HG02840 (cell line): ENCODE data around the gene MGRN1.

Source experiments
- ATAC-seq: cut with Tn5 transposase; IDR thresholded peaks from one replicate; pipeline ENCODE4 v1.9.1; 2021; ENCODE audit warnings: mild to moderate bottlenecking, moderate library complexity, moderate number of reproducible peaks; ENCODE audit not compliant: unreplicated experiment, low FRiP score

The MGRN1 gene

DNA sequence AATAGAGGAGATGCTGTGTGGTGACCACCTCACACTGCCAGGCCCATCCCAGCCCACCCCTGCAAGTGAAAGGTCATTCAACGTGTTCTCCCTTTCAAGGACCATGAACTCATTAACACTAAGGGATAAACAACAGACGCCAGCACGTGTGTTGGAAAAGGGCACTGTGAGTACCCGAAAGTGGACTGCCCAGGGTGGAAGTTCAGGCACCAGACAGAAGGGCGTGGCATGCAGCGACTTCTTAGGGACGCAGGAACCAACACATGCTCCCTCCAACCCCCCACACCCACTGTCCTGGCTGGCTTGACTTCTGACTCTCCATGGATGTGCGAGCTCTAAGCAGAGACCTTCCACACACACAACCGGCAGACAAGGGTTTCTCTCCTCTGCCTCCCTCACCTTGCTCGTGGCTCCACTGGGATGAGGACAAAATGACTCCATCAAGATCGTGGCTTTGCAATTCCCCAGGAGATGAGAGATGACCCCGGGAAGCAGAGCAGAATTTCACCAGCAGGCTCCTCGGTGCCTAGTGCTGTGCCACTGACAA is 20.9 kb upstream of the MGRN1 start:
- no peak for ATAC-seq

DNA sequence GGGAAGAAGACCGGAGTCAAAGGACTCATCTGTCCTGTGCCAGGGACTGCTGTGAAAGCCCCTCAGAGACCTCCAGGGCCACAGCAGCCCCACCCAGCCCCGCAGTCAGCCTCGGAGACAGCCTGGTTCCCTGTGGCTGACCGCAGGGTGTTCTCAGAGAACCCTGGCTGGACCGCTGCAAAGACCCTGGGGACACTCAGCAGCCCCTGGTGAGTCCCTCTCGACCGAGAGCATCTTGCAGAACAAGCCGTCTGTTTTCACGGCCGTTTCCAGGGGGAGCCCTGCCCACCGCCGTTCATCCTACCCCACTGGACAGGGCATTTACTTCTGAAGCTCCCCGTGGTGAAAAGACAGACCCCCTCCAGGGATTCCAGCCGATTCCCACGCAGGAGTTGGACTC is 20.2 kb upstream of the MGRN1 start:
- ATAC-seq, result no peak

DNA sequence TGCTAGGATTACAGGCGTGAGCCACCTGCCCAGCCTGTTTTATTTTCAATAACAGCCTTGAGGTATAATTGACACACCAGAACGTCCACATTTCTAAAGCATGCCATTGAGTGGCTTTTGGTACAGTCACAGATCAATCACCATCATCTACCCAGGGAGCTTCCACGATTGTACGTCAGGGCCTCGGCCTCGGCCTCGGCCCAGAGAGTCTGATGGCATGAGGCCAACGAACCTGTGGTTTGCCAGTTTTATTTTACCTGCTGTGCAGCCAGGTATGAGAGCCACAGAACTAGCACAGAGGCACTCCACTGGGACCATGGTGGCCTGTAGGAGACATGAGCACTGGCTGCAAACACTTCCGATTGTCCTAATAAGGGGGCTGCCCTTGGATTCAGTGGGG is 18.3 kb upstream of the MGRN1 start:
- no peak for ATAC-seq

GRCh38 chr16:4607841-4608703 is 16.6 kb upstream of the MGRN1 start:
- ATAC-seq, result no peak

DNA sequence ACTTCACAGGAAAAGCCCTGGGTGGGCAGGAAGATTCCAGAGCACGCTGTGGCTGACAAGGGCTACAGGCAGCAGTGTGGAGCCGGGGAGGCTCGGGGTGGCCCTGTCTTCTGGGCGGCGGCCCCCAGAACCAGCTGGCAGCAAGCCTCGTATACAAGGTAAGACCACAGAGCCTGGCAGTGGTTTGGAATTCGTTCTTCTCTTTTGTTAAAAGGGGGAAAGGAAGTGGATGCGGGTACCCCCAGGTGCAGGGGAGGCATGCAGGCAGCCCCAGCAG is 16.0 kb upstream of the MGRN1 start:
- no peak for ATAC-seq

GRCh38 chr16:4609200-4610010 is 15.2 kb upstream of the MGRN1 start:
- no peak for ATAC-seq

- no peak for ATAC-seq
Observed at GRCh38 chr16:4610011-4611005, 14.3 kb upstream of the MGRN1 start.

DNA sequence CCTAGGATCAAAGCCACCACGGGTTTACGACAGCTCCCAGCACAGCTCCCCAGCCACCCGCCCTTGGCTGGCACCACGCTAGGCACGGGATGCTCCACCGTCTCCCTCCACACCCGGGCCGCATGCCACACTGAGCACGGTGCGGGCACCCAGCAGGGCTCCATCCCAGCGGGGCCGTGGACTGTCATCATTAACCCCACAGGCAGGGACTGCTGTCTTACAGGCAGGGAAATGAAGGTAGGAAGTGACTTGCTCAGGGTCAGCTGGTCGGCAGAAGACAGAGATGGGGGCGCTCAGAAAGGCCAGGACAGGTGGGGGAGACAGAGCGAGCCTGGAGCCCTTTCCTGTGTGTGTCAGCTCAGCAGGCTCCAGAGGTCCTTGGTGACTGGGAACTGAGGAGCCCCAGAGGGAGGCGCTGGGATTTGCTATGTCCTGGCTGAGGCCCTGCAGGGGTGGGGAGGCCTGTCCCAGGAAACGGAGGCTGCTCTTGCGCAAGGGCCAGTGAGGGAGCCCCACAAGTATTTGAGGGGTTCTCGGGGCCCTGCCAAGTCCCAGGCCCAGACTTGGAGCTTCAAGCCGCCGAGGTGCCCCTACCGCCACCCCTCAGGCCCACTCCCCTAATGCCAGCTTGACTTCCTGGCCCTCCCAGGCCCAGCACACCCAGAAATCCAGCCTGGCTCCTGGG is 13.1 kb upstream of the MGRN1 start:
- no peak for ATAC-seq

DNA sequence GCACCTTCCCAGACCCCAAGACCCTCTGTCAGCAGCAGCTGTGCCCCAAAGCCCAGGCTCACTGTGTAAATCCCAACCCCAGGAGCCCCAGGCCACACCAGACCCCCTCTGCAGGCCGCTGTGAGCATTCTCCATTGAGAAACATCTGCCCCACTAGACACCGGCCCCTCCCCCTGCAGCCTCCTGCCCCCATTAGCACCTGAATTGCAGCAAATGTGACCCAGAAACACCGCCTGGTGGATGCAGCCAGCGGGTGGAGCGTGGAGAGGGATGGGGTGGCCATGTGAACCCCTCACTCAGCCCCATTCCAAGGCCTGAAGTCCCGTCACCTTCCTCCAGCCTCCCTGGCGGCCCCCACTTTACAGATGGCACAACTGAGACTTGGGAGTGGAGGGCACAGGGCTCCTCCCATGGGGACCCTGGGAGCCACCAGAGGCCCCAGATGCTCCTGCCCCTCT is 12.1 kb upstream of the MGRN1 start:
- no peak for ATAC-seq

GRCh38 chr16:4612977-4613635 is 11.5 kb upstream of the MGRN1 start:
- ATAC-seq, result no peak

GRCh38 chr16:4613636-4614570 is 10.7 kb upstream of the MGRN1 start:
- ATAC-seq, result no peak

DNA sequence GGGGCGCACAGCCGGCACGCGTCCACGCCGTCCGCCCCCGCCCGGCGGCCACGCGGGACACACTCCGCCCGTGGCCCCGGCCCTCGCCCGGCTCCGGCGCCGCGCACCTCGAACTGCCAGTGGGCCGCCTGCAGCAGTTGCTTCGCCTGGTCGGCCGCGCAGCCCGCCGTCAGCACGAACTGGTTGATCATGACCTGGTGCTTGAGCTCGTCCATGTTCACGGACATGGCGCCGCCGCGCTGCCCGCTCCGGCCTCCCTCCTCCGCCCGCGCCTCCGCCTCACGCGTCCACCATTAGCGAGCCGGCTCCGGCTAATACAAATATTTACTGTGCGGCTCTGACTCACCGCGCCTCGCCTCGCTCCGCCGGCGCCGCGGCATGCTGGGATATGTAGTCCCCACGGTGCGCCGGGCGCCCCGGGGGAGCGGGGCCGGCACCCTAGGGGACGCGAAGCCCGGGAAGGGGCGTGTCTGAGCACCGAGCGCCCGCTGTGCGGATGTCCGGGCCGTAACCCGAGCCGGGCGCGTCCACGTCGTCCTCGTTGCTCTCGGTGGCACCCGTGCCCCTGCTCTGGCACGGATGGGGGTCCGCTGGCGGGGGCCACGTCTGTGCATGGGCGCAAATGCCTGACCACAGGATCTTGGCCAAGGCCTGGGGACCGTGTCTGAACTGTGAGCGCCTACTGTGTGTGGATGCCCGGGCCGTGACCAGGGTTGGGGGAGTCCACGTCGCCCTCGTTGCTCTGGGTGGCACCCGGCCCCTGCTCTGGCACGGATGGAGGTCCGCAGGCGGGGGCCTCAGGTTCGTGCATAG is 9.8 kb upstream of the MGRN1 start, which contains the start of gene UBALD1:
TSS of gene UBALD1 (minus strand) at position 318 of the 813 bp plus-strand sequence. CDS start at position 227, 91 bp downstream.
- ATAC-seq, result peak; percentile 43

GRCh38 chr16:4615384-4616046 is 9.1 kb upstream of the MGRN1 start:
- ATAC-seq, result no peak

GRCh38 chr16:4616047-4616811 is 8.4 kb upstream of the MGRN1 start:
- peak; percentile 72 for ATAC-seq

DNA sequence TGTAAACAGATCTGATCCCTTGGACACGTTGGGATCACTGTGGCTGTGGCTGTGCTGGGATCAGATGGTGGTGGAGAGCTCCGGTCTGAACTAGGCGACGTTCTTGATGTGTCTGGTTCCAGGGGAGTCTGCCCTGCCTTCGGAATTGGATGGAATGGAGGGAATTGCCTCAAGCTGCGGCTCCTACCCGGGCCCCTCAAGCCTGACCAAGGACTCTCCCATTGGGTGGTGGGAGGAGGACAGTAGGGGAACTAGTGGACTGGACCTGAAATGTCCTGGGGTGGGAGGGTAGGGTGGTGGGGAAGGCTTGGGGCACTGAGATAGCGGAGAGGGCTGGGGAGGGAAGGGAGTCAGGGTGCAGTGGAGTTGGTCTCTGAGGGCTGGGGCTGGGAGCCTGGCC is 6.7 kb upstream of the MGRN1 start:
- ATAC-seq, result no peak
